ENCODE results near the gene TRAF6.

TRAF6 gene

GRCh38 chr11:36458129-36458915 is 51.8 kb downstream of the TRAF6 start:
- DNase-seq (ENCODE audit: low read depth) = no peak

GRCh38 chr11:36456156-36456555 is 53.9 kb downstream of the TRAF6 start:
- DNase-seq (ENCODE audit: low read depth) = no peak

- peak; percentile 100 for DNase-seq (ENCODE audit: low read depth)
These were observed 54.4 kb downstream of the TRAF6 start for GRCh38 chr11:36455658-36456111.

DNA sequence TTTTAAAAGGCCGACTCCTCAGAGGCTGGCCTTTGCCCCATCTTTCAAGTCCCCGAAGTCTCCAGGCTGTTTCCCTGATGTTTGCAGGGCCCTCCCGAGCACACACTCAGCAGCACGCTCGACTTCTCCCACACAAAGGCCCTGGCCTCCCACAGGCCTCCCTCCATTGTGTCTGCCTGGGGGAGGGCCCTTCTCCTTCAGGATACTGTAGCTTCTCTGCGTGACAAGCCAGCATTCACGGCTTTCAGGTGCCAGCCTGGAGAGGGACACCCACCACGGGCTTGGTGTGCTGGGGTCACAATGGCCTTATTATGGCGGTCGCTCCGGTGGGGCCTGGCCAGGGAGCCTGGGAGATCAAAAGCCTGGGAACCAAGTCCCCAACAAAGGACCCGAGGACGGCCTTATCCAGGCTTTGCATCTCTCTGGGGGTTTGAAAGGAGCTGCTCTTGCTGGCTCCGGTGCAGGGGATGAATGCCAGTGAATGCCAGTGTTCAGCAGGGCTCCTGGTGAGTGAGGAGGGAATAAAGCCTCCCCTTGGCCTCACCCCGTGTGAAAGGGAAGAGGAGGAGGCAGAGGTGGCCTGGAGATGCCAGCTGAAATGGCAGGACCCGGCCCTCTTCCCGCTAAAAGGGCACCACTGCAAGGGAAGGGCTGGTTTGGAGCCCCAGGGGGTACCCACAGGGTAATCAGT is 55.0 kb downstream of the TRAF6 start:
- no peak for DNase-seq (ENCODE audit: low read depth)

DNA sequence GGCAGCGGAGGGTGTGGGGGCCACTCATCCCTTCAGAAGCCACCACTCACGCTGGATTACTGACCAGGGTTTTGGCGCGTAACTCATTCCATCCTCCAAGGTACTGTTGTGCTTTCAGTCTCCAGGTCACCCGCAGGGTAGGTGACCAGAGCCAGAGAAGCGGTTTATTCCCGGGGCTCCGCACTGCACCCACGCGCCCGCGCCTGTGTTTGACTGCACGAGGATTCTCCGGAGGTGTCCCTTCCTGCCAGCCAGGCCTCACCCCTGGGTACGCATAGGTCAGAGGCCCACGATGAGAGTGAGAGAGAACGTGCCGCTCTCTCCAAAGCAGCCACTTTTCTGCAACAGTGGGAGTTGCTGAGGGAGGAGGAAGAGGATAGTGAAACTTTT is 55.5 kb downstream of the TRAF6 start:
- DNase-seq (ENCODE audit: low read depth) = no peak

- DNase-seq (ENCODE audit: low read depth) = peak; percentile 53
These were observed 56.4 kb downstream of the TRAF6 start for GRCh38 chr11:36453678-36454077.

GRCh38 chr11:36452961-36453360 is 57.1 kb downstream of the TRAF6 start:
- peak; percentile 39 for DNase-seq (ENCODE audit: low read depth)

GRCh38 chr11:36452236-36452940 is 57.7 kb downstream of the TRAF6 start:
- peak; percentile 65 for DNase-seq (ENCODE audit: low read depth)

DNA sequence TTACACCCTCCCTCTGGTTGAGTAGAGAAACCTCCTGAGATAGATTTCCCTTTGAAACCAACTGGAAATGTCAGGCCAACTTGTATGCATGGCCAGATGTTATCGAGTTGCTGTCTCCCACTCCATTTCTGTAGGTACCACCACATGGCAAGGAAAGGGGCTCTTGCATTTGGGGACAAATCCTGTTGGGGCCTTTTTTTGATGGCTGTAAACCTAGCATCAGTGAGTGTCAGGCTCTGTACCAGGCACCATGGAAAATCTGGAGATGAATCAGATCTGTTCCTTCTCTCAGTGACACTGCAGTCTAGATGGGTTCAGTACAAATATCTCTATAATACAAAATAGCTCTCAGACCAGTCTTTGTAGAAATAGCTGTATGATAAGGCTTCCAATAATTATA is 58.4 kb downstream of the TRAF6 start:
- no peak for DNase-seq (ENCODE audit: low read depth)

- DNase-seq (ENCODE audit: low read depth) = no peak
These were observed 59.0 kb downstream of the TRAF6 start for GRCh38 chr11:36451045-36451444.

DNA sequence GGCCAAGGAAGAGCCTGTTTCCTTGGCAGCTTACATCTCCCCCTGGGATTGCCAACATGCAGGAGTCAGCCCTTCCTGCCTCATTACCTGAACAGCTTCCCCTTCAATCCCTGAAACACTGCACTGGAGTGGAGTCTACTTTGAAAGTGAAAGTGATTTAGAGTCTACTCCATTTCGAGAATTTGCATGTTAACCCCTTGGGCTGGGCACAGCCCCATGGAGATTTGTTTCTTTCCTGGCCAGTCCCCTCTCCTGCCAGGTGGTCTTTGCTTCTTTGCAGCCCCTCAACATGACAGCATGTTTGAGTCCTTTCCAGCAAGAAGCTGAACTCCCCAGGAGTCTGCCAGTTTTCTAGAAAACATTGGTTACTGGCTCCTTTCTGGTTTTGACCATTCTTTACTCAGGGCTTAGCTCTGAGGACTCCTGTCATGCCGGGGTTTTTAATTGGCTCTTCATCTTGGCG is 59.9 kb downstream of the TRAF6 start:
- no peak for DNase-seq (ENCODE audit: low read depth)

GRCh38 chr11:36449561-36450096 is 60.4 kb downstream of the TRAF6 start:
- DNase-seq (ENCODE audit: low read depth) = no peak

DNA sequence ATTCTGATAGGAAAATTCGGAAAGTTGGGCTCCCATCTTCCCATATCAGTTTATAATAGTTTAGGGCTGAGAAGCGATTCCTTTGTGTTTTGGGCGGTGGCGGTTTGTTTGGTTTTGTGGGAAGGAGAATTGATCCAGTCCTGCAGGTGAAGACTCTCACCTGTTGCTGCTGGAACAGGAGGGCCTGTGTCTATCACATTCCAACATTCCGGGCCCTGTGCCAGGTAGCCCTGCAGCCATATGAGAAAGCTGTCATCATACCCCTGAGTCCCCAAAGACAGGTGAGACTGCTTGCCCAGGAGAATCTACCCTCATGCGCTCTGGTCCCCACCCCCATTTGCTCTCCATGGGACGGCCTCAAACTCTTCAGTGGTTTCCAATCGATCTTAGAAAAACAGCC is 62.1 kb downstream of the TRAF6 start:
- no peak for DNase-seq (ENCODE audit: low read depth)

DNA sequence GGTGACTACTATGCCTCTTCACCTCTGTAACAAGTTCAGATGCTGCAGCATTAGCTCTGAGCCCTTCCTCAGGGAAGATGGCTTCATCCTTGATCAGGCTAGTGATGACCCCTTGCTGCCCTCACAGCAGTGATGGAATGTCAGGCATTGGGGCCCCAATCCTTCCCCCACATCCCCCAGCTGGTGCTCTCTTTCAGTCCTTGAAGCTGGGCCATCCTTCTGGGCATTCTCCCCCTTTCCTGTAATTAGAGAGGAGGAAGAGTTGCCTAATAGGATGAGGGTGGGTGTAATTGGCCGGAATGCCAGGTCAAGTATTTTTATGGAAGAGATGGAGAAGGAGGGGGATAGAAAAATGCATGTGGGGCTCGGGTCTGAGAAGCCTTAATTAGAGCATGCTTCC is 62.6 kb downstream of the TRAF6 start:
- DNase-seq (ENCODE audit: low read depth) = peak; percentile 80

GRCh38 chr11:36446135-36446534 is 63.9 kb downstream of the TRAF6 start:
- no peak for DNase-seq (ENCODE audit: low read depth)

GRCh38 chr11:36443661-36444060 is 66.4 kb downstream of the TRAF6 start:
- no peak for DNase-seq (ENCODE audit: low read depth)

DNA sequence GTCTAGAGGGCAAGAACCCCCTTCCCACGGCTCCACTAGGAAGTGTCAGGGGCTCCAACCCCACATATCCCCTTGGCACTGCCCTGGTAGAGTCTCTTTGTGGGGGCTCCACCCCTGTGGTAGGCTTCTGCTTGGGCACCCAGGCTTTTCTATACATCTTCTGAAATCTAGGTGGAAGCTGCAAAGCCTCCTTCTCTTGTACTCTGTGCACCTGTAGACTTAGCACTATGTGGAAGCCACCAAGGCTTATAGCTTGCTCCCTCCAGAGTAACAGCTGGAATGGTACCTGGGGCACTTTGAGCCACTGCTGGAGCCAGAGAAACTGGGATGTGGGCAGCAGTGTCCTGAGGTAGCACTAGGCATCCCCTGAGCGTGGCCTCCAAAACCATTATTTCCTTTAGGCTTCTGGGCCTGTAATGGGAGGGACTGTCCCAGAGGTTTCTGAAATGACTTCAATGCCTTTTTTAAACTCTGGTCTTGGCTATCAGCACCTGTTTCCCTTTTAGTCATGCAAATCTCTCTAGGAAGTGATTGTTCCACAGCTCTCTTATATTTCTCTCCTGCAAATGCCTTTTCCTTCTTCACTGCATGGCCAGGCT is 68.4 kb downstream of the TRAF6 start:
- no peak for DNase-seq (ENCODE audit: low read depth)

- DNase-seq (ENCODE audit: low read depth) = no peak
These were observed 71.9 kb downstream of the TRAF6 start for GRCh38 chr11:36438126-36438525.

- no peak for DNase-seq (ENCODE audit: low read depth)
These were observed 72.7 kb downstream of the TRAF6 start for GRCh38 chr11:36437413-36437812.

Measured in EH (cell line).